ENCODE data around the gene FCHSD2. TPM values are rescaled to one million over a fixed set of nuclear protein-coding genes. Genes with fewer than 3 reads are reported as not detected.

FCHSD2 gene
- total RNA-seq (2013), result 15.9 TPM
- polyA plus RNA-seq, result 10 to 100 TPM; 14.5 to 43.5 (median 16.6) TPM
- polyA minus RNA-seq, result 11.6 and 13.9 TPM in 2 replicates
- 34.7 to 74.9 (median 58.4) reads per million in 11 experiments for total RNA-seq

DNA sequence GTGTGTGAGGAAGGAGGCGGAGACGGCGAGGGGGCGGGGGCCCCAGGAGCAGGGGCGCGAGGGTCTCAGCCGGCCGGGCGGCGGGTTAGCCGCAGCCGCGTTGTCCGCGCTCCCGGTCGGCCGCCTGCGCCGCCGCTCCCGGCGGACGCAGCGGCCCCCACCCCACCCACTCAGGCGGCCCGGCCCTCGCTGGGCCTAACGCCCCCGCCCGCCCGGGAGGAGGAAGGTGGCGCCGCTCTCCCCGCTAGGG lies at the start of gene FCHSD2:
Gene FCHSD2 (minus strand): TSS at position 191 of the 250 bp plus-strand sequence. CDS start 441 bp downstream, outside the sequence.
- Histone ChIP-seq H3K36me3 (replicated peaks in 1 of 2; ENCODE audit: control insufficient read depth in 1 of 2, insufficient read depth in 2 of 2, low read length in 2 of 2) (peaks cover 0 to 5% of the 10 kb centered on the region in 2 donors), H3K27me3 (ENCODE audit: control insufficient read depth in 2 of 2, insufficient read depth in 2 of 2, low read length in 2 of 2) (no peaks in the 10 kb centered on the region), H3K4me2 (replicated peaks; ENCODE audit: extremely low read depth, low read length, poor library complexity, severe bottlenecking) (peak within 1 kb of the TSS; percentile 95), H2AFZ (ENCODE audit: insufficient read depth, low read depth, low read length, poor library complexity, severe bottlenecking) (peak within 1 kb of the TSS; percentile 89), H3K9me3 (replicated peaks in 1 of 2; ENCODE audit: control insufficient read depth in 1 of 2, insufficient read depth in 1 of 2, low read length in 2 of 2) (no peaks in the 10 kb centered on the region), H3K4me3 (replicated peaks in 1 of 3; ENCODE audit: low read depth in 2 of 3, low read length in 3 of 3) (peak within 1 kb of the TSS; percentile 83 to 98 (median 91)), H3K4me1 (ENCODE audit: control insufficient read depth in 1 of 2, insufficient read depth in 2 of 2, low read length in 2 of 2) (peaks cover 42 to 51% of the 10 kb centered on the region in 2 donors), H4K20me1 (ENCODE audit: insufficient read depth, low read length) (peaks cover 19% of the 10 kb centered on the region), H3K79me2 (ENCODE audit: insufficient read depth, low read length) (peaks cover 49% of the 10 kb centered on the region), H3K9ac (ENCODE audit: insufficient read depth, low read length, poor library complexity, severe bottlenecking) (peak within 1 kb of the TSS; percentile 91), H3K27ac (ENCODE audit: low read depth in 1 of 2, low read length in 2 of 2) (peak within 1 kb of the TSS; percentile 87 to 89)
- Mint-ChIP-seq H3K27ac (peak within 1 kb of the TSS; percentile 92 to 98 (median 95)), H3K9me3 (no peaks in the 10 kb centered on the region), H3K27me3 (ENCODE audit: low read depth in 3 of 3) (no peaks in the 10 kb centered on the region), H3K4me3 (peak within 1 kb of the TSS; percentile 98 to 99), H3K36me3 (peaks cover 12 to 13% of the 10 kb centered on the region in 2 donors), H3K4me1 (peaks cover 48% of the 10 kb centered on the region)
- WGBS (ENCODE audit: insufficient coverage), result 0% methylated on average over 20 of the region's 35 CpGs
- TF ChIP-seq, protein P1, sequence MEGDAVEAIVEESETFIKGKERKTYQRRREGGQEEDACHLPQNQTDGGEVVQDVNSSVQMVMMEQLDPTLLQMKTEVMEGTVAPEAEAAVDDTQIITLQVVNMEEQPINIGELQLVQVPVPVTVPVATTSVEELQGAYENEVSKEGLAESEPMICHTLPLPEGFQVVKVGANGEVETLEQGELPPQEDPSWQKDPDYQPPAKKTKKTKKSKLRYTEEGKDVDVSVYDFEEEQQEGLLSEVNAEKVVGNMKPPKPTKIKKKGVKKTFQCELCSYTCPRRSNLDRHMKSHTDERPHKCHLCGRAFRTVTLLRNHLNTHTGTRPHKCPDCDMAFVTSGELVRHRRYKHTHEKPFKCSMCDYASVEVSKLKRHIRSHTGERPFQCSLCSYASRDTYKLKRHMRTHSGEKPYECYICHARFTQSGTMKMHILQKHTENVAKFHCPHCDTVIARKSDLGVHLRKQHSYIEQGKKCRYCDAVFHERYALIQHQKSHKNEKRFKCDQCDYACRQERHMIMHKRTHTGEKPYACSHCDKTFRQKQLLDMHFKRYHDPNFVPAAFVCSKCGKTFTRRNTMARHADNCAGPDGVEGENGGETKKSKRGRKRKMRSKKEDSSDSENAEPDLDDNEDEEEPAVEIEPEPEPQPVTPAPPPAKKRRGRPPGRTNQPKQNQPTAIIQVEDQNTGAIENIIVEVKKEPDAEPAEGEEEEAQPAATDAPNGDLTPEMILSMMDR (IDR thresholded peaks at IDR 0.05), result no peak
- intact Hi-C loops (cut with micrococcal nuclease), result loop anchor here in 1 of 2 donors (5.0 kb wide), 1 partner anchor 170 kb away; no protein-coding TSS in a partner anchor
- DNase-seq, result no peak

DNA sequence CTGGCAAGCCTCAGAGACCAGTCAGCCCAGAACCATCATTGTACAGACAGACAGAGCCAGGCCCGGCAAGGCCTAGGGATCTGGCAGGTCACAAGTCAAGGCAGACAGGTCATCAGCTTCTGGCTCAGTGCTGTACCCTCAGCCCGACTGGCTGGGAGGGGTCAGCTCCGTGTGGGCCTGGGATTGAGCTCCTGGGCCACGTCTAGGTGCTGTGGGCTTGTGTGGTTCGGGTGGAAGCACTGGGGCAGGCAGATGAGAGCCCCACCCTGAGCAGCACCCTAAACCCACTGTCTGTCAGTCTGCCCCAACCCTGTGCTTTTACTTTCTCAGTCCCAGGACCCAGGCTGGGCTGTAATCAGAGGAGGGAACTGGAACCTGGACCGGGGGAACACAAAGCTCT lies 49.0 kb upstream of the FCHSD2 start:
- Histone ChIP-seq H2AFZ (ENCODE audit: insufficient read depth, low read depth, low read length, poor library complexity, severe bottlenecking) (no peak overlapping the region), H3K4me2 (replicated peaks; ENCODE audit: extremely low read depth, low read length, poor library complexity, severe bottlenecking) (no peak overlapping the region), H3K79me2 (ENCODE audit: insufficient read depth, low read length) (peaks cover 51% of the 10 kb centered on the region), H3K27me3 (ENCODE audit: control insufficient read depth in 2 of 2, insufficient read depth in 2 of 2, low read length in 2 of 2) (no peaks in the 10 kb centered on the region), H3K36me3 (replicated peaks in 1 of 2; ENCODE audit: control insufficient read depth in 1 of 2, insufficient read depth in 2 of 2, low read length in 2 of 2) (no peaks in the 10 kb centered on the region), H3K4me3 (replicated peaks in 1 of 3; ENCODE audit: low read depth in 2 of 3, low read length in 3 of 3) (no peak overlapping the region), H3K9ac (ENCODE audit: insufficient read depth, low read length, poor library complexity, severe bottlenecking) (no peak overlapping the region), H4K20me1 (ENCODE audit: insufficient read depth, low read length) (no peaks in the 10 kb centered on the region), H3K9me3 (replicated peaks in 1 of 2; ENCODE audit: control insufficient read depth in 1 of 2, insufficient read depth in 1 of 2, low read length in 2 of 2) (no peaks in the 10 kb centered on the region), H3K27ac (ENCODE audit: low read depth in 1 of 2, low read length in 2 of 2) (peak overlapping the region; percentile 29 to 38), H3K4me1 (ENCODE audit: control insufficient read depth in 1 of 2, insufficient read depth in 2 of 2, low read length in 2 of 2) (peaks cover 88% of the 10 kb centered on the region in 2 donors)
- intact Hi-C loops (cut with micrococcal nuclease), result no loop called here
- peak overlapping the region in 6 of 7 donors; percentile 72 to 93 (median 76) for H3K27ac Mint-ChIP-seq
- 64% methylated on average over 2 of the region's 6 CpGs for WGBS (ENCODE audit: insufficient coverage)
- peaks cover 93% of the 10 kb centered on the region for H3K4me1 Mint-ChIP-seq
- peaks cover 0 to 1% (median 0%) of the 10 kb centered on the region in 7 donors for H3K9me3 Mint-ChIP-seq
- no peak for DNase-seq
- H3K36me3 Mint-ChIP-seq, result peaks cover 6 to 7% of the 10 kb centered on the region in 2 donors
- no peak overlapping the region for H3K4me3 Mint-ChIP-seq
- TF ChIP-seq, protein P1 (IDR thresholded peaks at IDR 0.05), result no peak
- peaks cover 0 to 8% (median 5%) of the 10 kb centered on the region in 3 donors for H3K27me3 Mint-ChIP-seq (ENCODE audit: low read depth in 3 of 3)

Measured in CD14-positive monocyte (primary cell).